HG02840 (cell line): ENCODE measurements around the gene MEF2A.
A peak's percentile ranks its signal among the peaks of the same experiment; 100 is the strongest.

Experiments used
- ATAC-seq: cut with Tn5 transposase; IDR thresholded peaks from one replicate; pipeline ENCODE4 v1.9.1; 2021; ENCODE audit warnings: mild to moderate bottlenecking, moderate library complexity, moderate number of reproducible peaks; ENCODE audit not compliant: unreplicated experiment, low FRiP score

MEF2A gene

GRCh38 chr15:99686290-99686689, 120.5 kb downstream of the MEF2A start:
- no peak for ATAC-seq

GRCh38 chr15:99692825-99693224, 127.0 kb downstream of the MEF2A start:
- no peak for ATAC-seq

GRCh38 chr15:99696096-99696495, 130.3 kb downstream of the MEF2A start:
- ATAC-seq: no peak

- ATAC-seq: no peak
Observed at GRCh38 chr15:99702895-99703602, 137.3 kb downstream of the MEF2A start.

GRCh38 chr15:99703603-99704443, 138.0 kb downstream of the MEF2A start:
- ATAC-seq: peak; percentile 49

- peak; percentile 47 for ATAC-seq
Observed at GRCh38 chr15:99704444-99704838, 138.7 kb downstream of the MEF2A start.

DNA sequence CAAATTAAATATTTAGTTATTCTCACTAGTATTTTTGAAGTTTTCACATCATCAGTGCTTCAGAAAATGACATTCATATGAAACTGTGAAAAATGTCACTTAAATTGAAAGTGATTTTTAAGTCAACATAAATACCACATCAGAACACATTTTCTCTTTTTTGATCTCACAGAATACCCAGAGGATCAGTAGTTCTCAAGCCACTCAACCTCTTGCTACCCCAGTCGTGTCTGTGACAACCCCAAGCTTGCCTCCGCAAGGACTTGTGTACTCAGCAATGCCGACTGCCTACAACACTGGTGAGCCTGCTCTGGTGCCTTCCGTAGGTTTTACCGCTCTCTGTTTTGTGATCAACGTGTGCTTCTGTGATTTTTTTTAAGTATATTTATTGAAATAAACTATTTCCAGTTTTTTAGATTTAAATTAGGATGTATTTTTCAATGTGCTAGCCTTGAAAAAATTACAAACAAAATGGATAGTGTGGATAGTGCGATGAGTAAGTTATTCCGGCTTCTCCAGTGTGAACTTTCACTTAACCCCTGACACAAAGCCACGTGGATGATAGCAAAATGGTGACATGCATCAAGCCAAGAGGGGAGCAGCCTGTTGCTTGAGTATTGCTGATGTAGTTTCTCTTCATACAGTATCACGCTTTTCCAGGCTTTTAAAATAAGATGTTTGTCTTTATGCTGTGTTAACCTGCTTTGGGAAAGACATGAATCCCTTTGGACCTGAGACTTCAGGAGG, 140.9 kb downstream of the MEF2A start:
- ATAC-seq: no peak

GRCh38 chr15:99707473-99708270, 141.9 kb downstream of the MEF2A start:
- no peak for ATAC-seq

GRCh38 chr15:99708563-99708962, 142.8 kb downstream of the MEF2A start:
- no peak for ATAC-seq

GRCh38 chr15:99709243-99709986, 143.6 kb downstream of the MEF2A start:
- ATAC-seq: no peak

DNA sequence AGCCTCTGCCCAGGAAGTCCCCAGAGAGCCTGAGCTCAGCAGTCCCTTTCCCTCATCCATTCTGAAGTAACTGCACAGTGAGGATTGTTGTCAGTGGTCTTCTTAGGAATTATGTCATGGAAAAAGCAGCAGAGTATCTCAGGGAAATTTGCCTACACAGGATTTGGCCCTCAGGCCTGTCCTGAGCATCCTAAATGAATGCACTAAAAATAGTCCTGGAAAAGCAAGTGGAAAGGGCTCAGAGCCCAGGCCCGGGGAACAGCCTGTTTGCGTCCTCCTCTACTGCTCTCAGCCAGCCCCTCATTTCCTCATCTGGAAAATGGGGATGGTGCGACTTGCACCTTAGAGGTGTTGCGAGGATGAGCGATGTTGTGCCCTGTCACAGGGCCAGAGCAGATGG, 145.8 kb downstream of the MEF2A start:
- no peak for ATAC-seq

DNA sequence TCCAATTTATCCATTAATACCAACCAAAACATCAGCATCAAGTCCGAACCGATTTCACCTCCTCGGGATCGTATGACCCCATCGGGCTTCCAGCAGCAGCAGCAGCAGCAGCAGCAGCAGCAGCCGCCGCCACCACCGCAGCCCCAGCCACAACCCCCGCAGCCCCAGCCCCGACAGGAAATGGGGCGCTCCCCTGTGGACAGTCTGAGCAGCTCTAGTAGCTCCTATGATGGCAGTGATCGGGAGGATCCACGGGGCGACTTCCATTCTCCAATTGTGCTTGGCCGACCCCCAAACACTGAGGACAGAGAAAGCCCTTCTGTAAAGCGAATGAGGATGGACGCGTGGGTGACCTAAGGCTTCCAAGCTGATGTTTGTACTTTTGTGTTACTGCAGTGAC, 146.6 kb downstream of the MEF2A start:
- no peak for ATAC-seq

DNA sequence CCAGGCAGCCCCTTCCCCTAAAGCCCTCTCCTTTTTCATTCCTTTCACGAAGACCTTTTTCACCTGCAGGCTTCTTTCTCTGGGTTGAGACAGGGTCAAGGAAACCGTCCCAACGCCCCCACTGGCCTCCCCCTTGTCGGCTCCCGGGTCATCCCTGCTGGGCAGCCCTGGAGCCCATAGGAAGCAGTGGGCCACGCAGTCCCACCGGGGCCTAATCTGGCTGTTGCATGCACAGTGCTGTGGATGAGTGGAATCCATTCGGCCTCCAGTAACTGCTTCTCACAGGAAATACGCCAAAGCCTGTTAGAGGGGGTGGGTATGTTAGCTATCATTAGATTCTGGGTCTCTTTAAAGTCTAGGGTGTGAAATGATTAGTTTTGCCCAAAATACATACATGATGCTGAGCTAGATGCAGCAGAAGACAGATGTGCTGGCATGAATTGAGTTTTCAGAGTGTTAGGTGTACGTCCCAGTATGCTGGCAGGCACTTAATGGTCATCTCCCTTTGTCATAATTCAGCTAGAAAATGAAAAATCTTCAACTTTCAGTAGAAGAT, 150.8 kb downstream of the MEF2A start:
- no peak for ATAC-seq

- ATAC-seq: no peak
Observed at GRCh38 chr15:99717161-99718009, 151.6 kb downstream of the MEF2A start.

DNA sequence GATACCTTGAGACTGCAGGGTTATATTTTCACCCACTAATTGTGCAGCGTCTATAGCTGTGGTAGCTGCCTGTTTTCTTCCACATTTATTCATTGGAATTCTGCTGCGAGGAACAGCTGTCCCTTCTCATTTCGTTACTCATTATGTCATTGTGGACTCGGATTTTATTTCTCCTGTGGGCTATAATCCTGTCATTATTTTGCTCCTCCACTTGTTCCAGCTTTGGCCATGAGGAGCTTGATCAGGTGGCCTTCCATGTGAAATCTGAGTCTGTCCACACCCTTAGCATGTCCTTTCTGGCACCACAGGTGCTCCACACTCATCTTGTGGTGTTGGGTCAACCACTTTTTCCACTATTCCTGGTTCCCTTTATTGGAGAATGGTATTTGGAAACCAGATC, 152.6 kb downstream of the MEF2A start:
- no peak for ATAC-seq

DNA sequence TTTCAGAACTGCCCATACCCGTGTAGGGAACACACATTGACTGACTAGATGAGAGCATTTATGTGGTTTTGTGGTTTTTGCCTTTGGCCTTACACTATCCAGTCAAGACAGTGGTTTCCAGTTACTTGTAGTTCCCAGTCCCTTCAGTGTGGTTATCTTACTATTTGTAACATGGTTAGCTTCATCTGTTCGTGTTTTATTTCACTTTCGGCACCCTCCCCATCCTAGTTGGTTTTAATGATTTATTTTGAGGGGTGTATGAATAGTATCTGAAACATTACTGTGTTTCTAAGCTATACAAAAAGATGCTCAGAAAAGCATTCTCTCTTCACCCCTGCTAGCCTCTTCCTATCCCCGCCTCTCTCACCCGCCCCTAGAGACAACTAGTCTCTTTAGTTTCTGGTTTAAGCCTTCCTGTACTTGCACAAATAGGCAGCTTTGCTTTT, 153.3 kb downstream of the MEF2A start:
- ATAC-seq: peak; percentile 78

DNA sequence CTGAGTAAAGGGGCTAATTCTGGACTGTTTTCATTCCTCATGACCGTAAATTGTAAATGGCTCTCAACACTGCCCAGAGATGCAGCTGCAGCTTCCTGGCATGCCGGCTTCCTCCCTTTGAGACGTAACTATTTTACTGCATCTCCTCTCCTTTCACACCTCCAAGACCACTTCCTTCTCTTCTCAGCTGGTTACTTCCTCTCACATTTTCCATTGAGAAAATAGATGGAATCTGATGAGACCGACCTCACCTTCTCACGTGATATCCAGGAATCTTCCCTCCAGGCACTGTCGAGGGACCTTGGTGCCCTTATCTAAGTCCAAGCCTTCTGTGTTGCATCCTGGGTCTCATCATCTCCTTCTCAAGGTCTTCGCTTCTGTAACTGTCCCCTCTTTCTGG, 154.7 kb downstream of the MEF2A start:
- no peak for ATAC-seq

DNA sequence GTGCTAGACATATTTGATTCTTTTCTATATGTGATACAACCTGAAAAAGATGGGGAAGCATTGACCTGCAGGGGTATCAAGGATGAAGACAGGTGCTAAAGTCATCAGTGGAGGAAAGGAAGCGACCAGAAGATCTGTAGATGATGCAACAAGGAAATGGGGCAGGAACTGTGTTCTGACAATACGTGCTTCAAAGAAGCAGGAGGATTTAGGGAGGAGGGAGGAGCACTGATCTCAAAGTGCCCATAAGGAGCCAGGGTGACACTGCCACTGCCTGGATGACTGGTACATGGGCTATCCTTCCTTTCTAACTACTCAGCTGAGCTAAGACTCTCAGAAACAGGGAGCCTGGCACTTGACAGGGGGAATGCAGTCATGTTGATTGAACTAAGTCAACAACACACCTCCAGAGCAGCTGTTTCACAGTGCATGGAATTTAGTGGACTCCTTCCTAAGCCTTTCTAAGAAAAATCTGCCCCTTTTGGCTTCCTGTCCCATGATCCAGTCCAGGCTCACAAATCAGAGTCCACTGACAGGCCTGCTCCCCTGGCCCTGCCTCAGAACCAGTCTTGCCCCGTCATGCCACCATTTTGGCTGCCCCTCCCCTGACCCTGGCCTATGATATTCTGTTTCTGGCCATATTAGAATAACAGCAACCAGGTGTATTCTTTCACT, 155.5 kb downstream of the MEF2A start:
- no peak for ATAC-seq
